Panc1 (cell line): ENCODE data around the gene HMGN2.

ENCODE experiments used
- POLR2AphosphoS5 ChIP-seq: IDR thresholded peaks from 2 replicates; pipeline ENCODE4 v1.6.1; 2012; ENCODE audit warnings: mild to moderate bottlenecking, low read depth, low read length, moderate library complexity
- SIN3A ChIP-seq: IDR thresholded peaks from 2 replicates; pipeline ENCODE4 v1.6.1; 2012; ENCODE audit warnings: low read depth, mild to moderate bottlenecking, low read length, moderate library complexity, borderline replicate concordance; ENCODE audit not compliant: insufficient read depth
- TF ChIP-seq, protein P1 (sequence below), 2 experiments: IDR thresholded peaks; 2 replicates each; pipeline ENCODE4 v1.6.1; 2011 to 2012; ENCODE audit warnings: low read depth in 2 of 2, control low read depth in 1 of 2, low read length in 1 of 2, mild to moderate bottlenecking in 1 of 2, moderate library complexity in 1 of 2; ENCODE audit not compliant: insufficient read depth in 1 of 2
- TF ChIP-seq, protein P2 (sequence below): fragments of 450-650 bp; IDR thresholded peaks from 2 replicates; pipeline ENCODE4 v1.5.1; 2017; ENCODE audit warnings: mild to moderate bottlenecking

DNA sequence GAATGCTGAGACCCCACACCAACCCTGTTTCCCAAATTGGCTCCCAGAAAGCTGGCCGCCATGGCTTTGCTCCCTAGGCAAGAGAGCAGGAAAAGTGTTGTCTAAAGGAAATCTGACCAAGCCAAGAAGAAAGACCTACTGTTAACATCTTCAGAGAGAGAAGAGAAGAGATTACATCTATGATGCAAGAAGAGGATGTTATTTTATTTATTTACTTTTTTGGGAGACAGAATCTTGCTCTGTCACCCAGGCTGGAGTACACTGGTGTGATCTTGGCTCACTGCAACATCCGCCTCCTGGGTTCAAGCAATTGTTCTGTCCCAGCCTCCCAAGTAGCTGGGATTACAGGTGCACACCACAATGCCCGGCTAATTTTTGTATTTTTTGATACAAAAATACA, 21.7 kb downstream of the HMGN2 start:
- TF ChIP-seq, protein P1, sequence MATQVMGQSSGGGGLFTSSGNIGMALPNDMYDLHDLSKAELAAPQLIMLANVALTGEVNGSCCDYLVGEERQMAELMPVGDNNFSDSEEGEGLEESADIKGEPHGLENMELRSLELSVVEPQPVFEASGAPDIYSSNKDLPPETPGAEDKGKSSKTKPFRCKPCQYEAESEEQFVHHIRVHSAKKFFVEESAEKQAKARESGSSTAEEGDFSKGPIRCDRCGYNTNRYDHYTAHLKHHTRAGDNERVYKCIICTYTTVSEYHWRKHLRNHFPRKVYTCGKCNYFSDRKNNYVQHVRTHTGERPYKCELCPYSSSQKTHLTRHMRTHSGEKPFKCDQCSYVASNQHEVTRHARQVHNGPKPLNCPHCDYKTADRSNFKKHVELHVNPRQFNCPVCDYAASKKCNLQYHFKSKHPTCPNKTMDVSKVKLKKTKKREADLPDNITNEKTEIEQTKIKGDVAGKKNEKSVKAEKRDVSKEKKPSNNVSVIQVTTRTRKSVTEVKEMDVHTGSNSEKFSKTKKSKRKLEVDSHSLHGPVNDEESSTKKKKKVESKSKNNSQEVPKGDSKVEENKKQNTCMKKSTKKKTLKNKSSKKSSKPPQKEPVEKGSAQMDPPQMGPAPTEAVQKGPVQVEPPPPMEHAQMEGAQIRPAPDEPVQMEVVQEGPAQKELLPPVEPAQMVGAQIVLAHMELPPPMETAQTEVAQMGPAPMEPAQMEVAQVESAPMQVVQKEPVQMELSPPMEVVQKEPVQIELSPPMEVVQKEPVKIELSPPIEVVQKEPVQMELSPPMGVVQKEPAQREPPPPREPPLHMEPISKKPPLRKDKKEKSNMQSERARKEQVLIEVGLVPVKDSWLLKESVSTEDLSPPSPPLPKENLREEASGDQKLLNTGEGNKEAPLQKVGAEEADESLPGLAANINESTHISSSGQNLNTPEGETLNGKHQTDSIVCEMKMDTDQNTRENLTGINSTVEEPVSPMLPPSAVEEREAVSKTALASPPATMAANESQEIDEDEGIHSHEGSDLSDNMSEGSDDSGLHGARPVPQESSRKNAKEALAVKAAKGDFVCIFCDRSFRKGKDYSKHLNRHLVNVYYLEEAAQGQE (IDR thresholded peaks at IDR 0.05; ENCODE audit: insufficient read depth in 1 of 2, low read depth in 2 of 2, low read length in 1 of 2) = no peak
- TF ChIP-seq, protein P2, sequence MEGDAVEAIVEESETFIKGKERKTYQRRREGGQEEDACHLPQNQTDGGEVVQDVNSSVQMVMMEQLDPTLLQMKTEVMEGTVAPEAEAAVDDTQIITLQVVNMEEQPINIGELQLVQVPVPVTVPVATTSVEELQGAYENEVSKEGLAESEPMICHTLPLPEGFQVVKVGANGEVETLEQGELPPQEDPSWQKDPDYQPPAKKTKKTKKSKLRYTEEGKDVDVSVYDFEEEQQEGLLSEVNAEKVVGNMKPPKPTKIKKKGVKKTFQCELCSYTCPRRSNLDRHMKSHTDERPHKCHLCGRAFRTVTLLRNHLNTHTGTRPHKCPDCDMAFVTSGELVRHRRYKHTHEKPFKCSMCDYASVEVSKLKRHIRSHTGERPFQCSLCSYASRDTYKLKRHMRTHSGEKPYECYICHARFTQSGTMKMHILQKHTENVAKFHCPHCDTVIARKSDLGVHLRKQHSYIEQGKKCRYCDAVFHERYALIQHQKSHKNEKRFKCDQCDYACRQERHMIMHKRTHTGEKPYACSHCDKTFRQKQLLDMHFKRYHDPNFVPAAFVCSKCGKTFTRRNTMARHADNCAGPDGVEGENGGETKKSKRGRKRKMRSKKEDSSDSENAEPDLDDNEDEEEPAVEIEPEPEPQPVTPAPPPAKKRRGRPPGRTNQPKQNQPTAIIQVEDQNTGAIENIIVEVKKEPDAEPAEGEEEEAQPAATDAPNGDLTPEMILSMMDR = no peak
- TF ChIP-seq POLR2AphosphoS5 = no peak
- no peak for TF ChIP-seq SIN3A
